Uterus (tissue), 2 donors: ENCODE data around the gene CAMK1D.

Source experiments
- POLR2A ChIP-seq, 2 donors: fragments of 450-650 bp; IDR thresholded peaks; one replicate each; pipeline ENCODE4 v1.6.1; 2016; ENCODE audit warnings: antibody characterized with exemption in 2 of 2, mild to moderate bottlenecking in 1 of 2, moderate library complexity in 1 of 2
- TF ChIP-seq, protein P1 (sequence below), 4 experiments: fragments of 200-600 bp in 2 of 4; fragments of 450-650 bp in 2 of 4; sonication (generic) in 2 of 4; IDR thresholded peaks; one replicate each; pipeline ENCODE4 v1.5.1; 2016 to 2019; ENCODE audit warnings: antibody characterized with exemption in 4 of 4, mild to moderate bottlenecking in 2 of 4, moderate library complexity in 1 of 4

DNA sequence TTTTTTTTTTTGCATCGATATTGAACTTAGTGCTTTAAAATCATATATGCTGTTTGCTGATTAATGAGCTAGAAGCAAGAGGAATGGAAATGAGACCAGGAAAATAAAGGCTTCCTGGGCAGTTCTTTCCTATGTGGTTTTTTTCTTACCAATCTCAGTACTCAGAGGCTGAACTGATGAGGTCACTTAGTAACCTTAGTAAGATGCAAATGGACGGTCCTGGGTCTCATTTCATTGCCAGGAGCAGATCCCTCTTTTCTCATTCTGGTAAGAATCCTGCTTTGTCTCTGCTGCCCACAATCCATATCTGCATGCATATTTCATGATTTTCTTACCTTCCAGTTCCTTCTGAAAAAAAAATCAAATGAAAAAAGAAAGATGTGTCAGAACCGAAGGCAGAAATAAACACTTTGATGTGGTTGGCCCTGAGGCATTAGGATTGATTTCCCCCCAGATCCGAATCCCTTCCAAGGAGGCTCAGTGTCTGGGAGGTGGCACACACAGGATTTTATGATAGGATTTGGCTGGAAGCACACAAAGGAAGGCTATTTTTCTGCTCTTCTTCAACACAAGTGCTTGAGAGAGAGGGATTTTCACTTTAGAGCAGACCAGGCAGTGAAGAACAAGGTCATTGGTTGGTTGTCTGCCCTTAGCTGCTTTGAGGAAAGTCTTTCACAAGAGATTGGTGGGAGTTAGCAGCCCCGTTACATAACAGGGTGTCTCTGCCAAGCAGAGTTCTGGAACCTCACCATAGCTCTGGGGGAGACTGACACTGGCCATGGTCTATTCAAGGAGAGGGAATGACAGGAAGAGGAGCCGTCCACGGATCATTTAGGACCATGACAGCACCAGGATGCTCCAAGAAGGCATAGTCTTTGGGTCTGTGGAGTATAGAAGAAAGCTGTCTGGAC lies 150.0 kb downstream of the CAMK1D start:
- TF ChIP-seq, protein P1, sequence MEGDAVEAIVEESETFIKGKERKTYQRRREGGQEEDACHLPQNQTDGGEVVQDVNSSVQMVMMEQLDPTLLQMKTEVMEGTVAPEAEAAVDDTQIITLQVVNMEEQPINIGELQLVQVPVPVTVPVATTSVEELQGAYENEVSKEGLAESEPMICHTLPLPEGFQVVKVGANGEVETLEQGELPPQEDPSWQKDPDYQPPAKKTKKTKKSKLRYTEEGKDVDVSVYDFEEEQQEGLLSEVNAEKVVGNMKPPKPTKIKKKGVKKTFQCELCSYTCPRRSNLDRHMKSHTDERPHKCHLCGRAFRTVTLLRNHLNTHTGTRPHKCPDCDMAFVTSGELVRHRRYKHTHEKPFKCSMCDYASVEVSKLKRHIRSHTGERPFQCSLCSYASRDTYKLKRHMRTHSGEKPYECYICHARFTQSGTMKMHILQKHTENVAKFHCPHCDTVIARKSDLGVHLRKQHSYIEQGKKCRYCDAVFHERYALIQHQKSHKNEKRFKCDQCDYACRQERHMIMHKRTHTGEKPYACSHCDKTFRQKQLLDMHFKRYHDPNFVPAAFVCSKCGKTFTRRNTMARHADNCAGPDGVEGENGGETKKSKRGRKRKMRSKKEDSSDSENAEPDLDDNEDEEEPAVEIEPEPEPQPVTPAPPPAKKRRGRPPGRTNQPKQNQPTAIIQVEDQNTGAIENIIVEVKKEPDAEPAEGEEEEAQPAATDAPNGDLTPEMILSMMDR (IDR thresholded peaks at IDR 0.05), result no peak
- no peak for TF ChIP-seq POLR2A (IDR thresholded peaks at IDR 0.05)
